Femur (tissue), 1 donor: Measurements from ENCODE around the gene LDB2.
A peak's percentile ranks its signal among the peaks of the same experiment; 100 is the strongest.

Source experiments
- DNase-seq: peaks from one replicate; pipeline ENCODE4 v3.0.0-alpha.2; 2017

LDB2 gene

DNA sequence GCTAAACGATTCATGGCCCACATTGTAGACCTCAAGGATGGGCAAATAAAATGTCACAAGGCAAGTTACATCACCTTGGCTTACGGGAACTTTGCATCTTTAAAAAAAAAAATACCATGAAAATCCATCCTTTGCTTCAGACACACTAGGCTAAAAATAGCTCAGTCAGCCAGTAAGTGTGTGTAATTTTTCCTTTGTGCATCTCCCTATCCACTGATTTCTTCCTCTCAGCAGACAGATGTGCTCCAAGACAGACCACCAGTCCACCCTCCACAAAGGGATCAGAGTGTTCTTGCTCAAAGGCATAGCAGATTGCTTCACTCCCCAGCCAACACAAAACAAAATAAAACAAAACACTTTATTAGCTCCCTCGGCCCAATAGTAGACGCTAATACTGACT lies 14.6 kb downstream of the LDB2 start:
- no peak for DNase-seq

DNA sequence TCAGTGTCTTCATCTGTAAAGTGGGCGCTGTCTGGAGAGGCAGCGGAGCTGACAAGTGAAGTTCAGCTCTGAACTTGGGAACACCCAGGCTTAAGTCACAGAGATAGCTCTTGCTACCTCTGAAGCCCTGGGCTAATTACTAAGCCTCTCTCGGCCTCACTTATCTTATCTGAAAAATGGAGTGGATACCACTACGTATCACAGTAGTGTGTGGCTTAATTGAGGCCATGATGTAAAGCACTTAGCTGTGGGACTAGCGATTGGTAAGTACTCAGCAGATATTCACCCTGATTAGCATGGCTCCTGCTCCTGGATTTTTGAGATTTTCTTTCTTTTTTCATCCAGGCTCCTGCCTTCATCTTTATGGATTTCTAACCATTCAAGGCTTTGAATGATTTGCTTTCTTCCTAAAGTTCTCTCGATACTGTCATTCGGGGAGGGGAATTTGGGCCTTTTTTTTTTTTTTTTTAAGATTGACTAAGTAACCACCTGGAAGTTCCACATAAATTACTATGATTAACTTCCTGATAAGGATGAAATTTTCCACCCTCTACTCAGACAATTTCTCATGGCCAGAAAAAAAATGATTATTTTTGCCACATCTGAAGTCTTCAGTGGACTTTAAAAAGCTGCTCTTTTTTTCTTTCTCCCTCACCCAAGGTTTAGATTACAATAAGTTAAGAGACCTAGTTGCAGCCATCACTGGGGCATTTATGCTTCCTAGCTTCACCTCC lies 17.1 kb downstream of the LDB2 start:
- no peak for DNase-seq

GRCh38 chr4:16875487-16875886 lies 23.0 kb downstream of the LDB2 start:
- DNase-seq, result no peak

DNA sequence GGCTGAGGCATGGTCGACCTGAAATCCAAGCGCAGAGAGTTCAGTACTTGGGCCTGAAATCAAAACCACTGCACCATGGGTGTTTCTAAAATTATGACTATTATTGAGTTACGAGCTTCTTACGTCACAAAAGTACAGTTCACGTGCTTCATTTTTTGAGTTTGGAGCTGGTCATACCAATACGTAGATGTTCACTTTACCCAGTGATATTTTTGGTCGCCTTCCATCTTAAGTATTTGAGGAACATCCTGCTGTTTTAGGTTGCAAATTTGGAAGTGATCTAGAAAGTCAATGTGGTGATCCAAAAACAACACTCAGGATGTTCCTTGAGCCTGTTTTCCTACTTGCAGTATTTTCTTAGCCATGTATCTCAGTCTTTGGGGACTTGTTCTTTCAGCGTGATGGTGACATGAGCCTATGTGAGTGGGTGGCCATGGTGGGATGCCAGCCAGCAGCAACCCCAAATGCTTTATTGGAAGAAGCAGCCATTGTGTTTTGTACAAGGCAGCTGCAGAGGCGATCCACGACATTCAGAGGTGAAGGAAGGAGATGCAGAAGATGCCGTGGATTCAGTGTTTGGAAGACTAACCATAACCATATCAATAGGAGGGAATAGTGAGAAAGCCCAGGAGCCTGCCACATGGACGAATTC lies 28.7 kb downstream of the LDB2 start:
- DNase-seq, result no peak

- DNase-seq, result no peak
Measured at GRCh38 chr4:16868674-16869073, 29.8 kb downstream of the LDB2 start.

DNA sequence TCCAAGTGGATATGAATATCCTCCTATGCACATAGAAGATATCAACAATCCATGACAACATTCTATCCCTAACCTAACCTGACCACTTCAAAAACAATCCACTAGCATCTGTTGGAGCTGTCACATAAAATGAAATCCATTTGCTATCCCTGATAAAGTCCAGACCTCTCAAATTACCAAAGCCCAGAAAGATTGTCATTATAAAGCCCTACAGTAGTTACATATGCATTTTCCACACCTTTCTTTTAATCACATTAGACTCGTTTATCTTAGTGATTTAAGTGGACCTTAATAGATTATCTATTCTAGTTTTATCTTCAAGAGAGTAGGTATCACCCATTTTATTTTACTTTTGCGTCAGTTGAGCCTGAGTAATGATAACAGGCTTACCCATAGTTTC lies 30.6 kb downstream of the LDB2 start:
- no peak for DNase-seq

GRCh38 chr4:16866974-16867373 lies 31.5 kb downstream of the LDB2 start:
- no peak for DNase-seq

GRCh38 chr4:16865897-16866283 lies 32.6 kb downstream of the LDB2 start:
- no peak for DNase-seq

DNA sequence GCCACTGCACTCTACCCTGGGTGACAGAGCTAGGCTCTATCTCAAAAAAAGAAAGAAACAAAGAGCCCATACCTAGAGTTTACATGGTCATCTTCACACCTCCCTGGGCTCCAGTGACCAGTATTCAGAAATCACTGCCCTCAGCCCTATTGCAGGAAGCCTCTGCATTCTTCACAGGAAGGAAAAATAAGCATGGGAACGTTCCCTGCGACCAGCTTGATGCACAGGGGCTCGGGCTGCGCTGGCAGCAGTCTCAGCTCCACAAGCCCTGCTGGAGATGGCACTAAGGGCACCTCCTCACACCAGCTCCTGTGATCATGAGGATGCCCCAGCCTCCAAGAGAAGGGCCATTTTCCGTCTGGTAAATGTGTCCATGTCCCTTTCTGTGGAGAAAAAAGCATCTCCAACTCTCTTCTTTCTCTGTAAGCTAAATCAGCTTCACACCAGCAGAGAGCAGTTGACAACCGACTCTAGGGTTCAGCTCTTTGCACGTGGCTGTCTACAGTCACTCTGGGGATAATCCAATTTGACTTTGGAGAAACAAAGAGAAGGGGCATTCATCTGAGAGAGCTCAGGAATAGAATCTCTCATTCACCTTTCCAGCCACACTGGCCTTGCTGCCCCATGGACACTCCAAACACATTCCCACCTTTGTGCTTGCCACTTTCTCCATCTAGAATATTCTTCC lies 33.1 kb downstream of the LDB2 start:
- no peak for DNase-seq

DNA sequence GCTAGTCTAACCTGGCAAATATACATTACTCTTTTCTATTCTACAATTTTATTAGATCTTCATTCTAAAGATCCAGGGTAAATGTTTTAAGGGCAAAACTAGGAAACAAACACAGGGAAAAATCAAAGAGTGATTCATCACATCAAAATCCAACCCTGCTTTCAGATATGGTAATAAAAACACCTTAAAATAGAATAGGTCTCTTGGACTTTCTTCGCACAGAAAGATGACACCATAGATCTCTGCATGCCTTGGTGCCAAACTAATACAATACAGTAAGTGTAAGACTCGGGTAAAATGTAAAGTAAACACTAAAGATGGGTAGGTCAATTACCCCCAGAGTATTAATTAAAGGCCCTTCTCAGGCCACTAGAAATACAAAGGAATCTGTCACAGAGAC lies 34.2 kb downstream of the LDB2 start:
- no peak for DNase-seq

- no peak for DNase-seq
Measured at GRCh38 chr4:16862697-16863096, 35.7 kb downstream of the LDB2 start.

DNA sequence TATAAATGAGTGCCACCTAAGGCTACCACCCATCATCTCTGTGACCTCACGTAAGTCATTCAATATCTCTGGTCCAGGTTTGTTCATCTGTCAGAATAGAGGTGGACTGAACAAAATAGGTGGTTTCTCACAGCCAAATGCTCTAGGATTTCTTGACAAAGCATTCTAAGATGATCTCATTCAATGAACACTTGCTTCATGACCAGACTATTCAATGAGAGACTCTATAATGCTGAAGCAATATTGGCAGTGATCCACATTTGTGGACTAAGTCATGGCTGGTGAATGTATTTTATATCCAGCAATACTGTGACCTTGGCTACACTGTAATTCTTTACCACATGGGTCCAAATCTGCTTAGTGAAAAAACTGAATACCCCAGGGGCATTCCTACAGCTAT lies 37.9 kb downstream of the LDB2 start:
- no peak for DNase-seq

DNA sequence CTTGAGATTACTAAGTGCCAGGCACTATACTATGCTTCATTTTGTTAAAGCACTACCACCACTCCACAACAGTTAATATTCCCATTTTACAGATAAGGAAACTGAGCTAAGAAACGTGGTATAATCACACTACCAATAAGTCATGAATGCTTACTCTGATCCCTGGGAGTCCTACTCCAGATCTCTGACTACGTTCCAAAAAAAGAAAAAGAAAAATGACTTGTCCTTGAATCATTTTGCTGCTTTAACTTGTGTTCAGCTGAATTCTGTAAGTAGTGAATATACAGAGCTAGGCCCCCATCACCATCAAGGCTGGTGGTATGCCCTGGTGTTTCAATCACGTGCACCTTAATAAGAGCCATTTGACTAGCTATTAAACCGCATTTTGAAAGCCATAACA lies 39.4 kb downstream of the LDB2 start:
- no peak for DNase-seq

- no peak for DNase-seq
Measured at GRCh38 chr4:16858275-16858752, 40.1 kb downstream of the LDB2 start.

- no peak for DNase-seq
Measured at GRCh38 chr4:16857425-16857824, 41.0 kb downstream of the LDB2 start.

- DNase-seq, result no peak
Measured at GRCh38 chr4:16853640-16854039, 44.8 kb downstream of the LDB2 start.

DNA sequence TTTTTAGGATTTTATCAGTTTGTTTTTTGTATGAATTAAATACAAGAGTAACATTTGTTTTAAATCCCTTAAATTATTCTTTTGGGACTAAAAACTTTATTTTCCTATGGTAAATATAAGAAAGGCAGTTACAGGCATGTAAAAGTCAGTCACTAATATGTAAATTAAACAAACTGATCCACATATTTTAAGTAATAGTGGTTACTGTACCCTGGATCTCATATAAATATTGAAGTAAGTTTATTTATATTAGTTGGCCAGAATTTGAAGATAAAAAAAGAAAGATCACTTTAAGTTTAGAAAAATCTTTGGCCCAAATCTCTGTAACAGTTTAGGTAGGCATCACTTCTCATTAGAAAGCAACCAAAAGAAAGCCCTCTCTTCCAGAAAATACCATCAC lies 45.8 kb downstream of the LDB2 start:
- DNase-seq, result no peak

GRCh38 chr4:16852228-16852627 lies 46.2 kb downstream of the LDB2 start:
- no peak for DNase-seq

DNA sequence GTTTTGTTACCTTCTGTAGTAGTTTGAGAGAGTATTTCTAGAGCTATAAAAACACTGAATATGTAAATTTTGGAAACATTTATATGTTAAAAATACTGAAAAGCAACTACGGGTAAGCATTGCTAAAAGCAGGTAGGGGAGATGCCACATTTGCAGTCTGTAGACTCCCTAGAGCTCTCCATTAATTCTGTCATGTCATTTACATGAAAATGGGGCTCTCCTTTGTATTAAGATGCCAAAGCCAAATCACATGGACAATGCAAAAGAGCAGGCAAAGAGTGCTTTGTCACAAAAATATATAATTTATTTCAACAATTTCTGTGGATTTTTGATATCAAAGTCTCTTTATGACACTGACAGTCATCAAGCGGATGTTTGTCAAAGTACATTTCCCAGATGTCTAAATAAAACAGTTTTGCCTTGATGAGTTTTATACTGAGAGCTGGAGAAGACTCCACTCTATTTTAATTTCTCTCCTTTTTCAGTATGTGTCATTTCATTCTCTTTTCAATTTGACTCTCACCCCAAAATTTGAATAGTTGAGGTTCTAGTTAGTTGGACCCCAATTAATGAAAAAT lies 51.8 kb downstream of the LDB2 start:
- DNase-seq, result no peak

DNA sequence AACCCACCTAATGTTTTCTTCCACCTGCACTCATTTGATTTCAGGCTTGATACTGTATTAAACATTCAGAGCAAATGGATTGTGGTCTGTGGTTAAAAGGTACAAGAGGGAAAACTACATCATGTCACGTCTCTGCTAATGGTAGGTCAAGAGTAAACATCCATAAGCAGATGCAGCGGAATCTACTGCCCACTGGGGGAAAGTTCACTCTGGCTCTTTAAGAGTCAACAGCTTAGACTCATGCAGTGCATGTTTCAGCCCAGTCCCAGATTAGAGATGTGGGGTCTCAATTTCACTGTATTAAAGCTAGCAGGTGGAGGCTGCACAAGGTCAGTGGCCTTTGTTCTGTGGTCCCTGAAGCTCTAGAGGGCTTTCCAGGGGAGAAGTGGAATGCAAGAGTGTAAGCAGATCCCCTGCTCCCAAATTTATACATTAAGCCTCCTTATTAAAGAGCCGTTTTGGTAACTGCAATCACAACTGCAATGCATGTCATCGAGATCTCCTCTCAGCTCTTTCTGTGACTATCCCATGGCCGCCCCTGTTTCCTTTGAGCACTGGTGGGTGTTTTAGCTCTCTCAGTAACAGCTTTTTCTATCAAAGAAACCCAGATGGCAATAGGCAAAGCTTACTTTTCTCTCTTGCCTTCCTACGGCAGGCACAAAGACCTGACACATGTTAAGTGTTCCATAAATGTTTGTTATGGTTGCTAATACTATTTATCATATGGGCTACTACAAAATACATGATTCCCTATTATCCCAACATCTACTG lies 53.4 kb downstream of the LDB2 start:
- peak; percentile 37 for DNase-seq

DNA sequence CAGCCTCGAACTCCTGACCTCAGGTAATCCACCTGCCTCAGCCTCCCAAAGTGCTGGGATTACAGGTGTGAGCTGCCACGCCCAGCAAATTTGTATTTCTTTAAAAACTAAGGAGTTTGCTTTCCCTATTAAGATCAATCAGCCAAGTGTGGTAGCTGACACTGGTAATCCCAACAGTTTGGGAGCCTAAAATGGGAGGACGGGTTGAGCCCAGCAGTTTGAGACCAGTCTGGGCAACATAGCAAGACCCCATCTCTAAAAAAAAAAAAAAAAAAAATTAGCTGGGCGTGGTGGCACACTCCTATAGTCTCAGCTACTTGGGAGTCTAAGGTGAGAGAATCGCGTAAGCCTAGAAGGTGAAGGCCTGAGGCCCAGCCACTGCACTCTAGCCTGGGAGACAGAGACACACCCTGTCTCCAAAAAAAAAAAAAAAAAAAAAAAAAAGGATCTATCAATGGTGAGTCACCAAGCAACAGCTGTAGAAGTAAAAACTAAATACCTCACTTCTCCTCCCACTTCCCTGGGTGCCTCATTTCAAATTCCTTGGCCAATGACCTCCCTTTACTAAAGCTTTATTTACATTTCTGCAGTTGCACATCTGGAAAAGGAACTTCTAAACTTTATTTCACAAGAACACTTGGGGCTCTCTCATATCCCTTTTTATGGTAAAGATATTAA lies 54.5 kb downstream of the LDB2 start:
- DNase-seq, result no peak

- no peak for DNase-seq
Measured at GRCh38 chr4:16838226-16838875, 60.1 kb downstream of the LDB2 start.
